ENCODE measurements around the gene PTPRN2. TPM values are rescaled to one million over a fixed set of nuclear protein-coding genes. Genes with fewer than 3 reads are reported as not detected.

Gene PTPRN2
- total and polyA plus RNA-seq, 2 of the 8 experiments (the other 6 are each of a cell fraction or from before 2014, with no cell fraction given), result 2.6 to 4.5 TPM

GRCh38 chr7:158190756-158191155 lies 396.9 kb downstream of the PTPRN2 start (continued):
- TF ChIP-seq SAP30 (IDR thresholded peaks at IDR 0.05; ENCODE audit: insufficient read depth, insufficient replicate concordance, low read length) (no peak), CHD7 (IDR thresholded peaks at IDR 0.05; ENCODE audit: insufficient replicate concordance, low read length) (no peak), MAX (IDR thresholded peaks at IDR 0.05) (no peak), HDAC6 (IDR thresholded peaks at IDR 0.05; ENCODE audit: low read depth, low read length) (no peak), TAF7 (optimal IDR thresholded peaks at IDR 0.05; ENCODE audit: borderline replicate concordance, low read depth, low read length) (no peak), ATF3 (IDR thresholded peaks at IDR 0.05; ENCODE audit: insufficient read depth, low read depth, low read length) (no peak)

All from H1 (cell line).